Ishikawa (cell line): ENCODE results near the gene NAV2.

Experiments used
- CEBPB ChIP-seq: IDR thresholded peaks from 2 replicates; pipeline ENCODE4 v1.6.1; 2012
- CREB1 ChIP-seq: IDR thresholded peaks from 2 replicates; pipeline ENCODE4 v1.6.1; 2012; ENCODE audit warnings: low read depth
- EGR1 ChIP-seq: IDR thresholded peaks from 2 replicates; pipeline ENCODE4 v1.6.1; 2012
- EP300 ChIP-seq: IDR thresholded peaks from 2 replicates; pipeline ENCODE4 v1.6.1; 2012; ENCODE audit warnings: borderline replicate concordance
- FOXM1 ChIP-seq: IDR thresholded peaks from 2 replicates; pipeline ENCODE4 v1.6.1; 2012; ENCODE audit warnings: low read depth, borderline replicate concordance
- NFIC ChIP-seq: IDR thresholded peaks from 2 replicates; pipeline ENCODE4 v1.6.1; 2012
- RAD21 ChIP-seq: IDR thresholded peaks from 2 replicates; pipeline ENCODE4 v1.6.1; 2012; ENCODE audit warnings: low read depth
- REST ChIP-seq: IDR thresholded peaks from 2 replicates; pipeline ENCODE4 v1.6.1; 2012; ENCODE audit warnings: low read depth, mild to moderate bottlenecking
- TAF1 ChIP-seq: IDR thresholded peaks from 2 replicates; pipeline ENCODE4 v1.6.1; 2012; ENCODE audit warnings: low read depth, mild to moderate bottlenecking
- TCF12 ChIP-seq: IDR thresholded peaks from 2 replicates; pipeline ENCODE4 v1.6.1; 2012; ENCODE audit warnings: low read depth
- TEAD4 ChIP-seq: IDR thresholded peaks from 2 replicates; pipeline ENCODE4 v1.6.1; 2012
- USF1 ChIP-seq: IDR thresholded peaks from 2 replicates; pipeline ENCODE4 v1.6.1; 2012
- YY1 ChIP-seq: IDR thresholded peaks from 2 replicates; pipeline ENCODE4 v1.6.1; 2012; ENCODE audit warnings: low read depth
- ZBTB7A ChIP-seq: IDR thresholded peaks from 2 replicates; pipeline ENCODE4 v1.6.1; 2012; ENCODE audit warnings: low read depth
- TF ChIP-seq, protein P1 (sequence below): IDR thresholded peaks from 2 replicates; pipeline ENCODE4 v1.6.1; 2012

NAV2 gene

DNA sequence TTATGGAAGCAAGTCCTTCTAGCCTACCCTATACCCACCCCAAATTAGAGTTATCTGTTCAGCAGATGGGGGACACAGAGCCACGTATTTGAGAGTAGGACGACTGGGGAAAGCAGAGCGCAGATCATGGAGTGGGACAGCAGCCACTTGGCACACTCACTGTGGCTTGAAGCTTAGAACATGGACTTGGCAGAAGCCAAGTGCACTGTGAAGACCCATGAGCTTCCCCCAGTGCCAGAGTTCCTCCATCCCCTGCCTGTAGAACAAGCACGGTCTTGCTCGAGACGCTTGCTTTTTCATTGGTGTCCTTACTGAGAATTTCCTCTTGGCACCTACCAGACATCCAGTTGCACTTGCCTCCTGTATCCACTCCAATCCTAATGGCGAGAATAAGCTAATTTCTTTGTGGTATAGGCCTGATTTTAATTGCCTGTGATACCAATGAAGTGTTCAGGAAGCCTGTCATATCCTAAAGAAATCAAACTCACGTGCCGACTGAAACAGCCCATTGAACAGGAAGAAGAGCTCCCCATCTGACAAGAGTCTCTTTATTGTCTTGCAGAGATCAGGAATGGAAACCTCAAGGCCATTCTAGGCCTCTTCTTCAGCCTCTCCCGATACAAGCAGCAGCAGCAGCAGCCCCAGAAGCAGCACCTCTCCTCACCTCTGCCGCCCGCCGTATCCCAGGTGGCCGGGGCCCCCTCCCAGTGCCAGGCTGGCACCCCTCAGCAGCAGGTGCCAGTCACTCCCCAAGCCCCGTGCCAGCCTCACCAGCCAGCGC, 166.9 kb downstream of the NAV2 start:
- TF ChIP-seq RAD21 (no peak), FOXM1 (no peak), TEAD4 (no peak), CREB1 (no peak)

DNA sequence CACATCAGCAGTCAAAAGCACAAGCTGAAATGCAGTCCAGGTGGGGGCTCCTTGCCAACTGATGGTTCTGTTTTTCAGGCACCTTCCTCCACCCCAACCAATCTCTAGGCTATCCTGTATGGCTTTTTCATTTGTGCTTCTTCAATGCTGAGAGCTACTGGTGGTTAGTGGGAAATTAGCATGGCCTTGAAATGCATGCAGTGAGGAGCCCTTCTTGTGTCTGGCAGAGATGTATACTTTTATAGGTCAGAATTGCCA, 167.4 kb downstream of the NAV2 start:
- TF ChIP-seq EGR1 (no peak), CREB1 (no peak), FOXM1 (no peak), TEAD4 (no peak), TAF1 (no peak), USF1 (no peak), TCF12 (no peak), ZBTB7A (no peak), REST (no peak)
- TF ChIP-seq, protein P1, sequence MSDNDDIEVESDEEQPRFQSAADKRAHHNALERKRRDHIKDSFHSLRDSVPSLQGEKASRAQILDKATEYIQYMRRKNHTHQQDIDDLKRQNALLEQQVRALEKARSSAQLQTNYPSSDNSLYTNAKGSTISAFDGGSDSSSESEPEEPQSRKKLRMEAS = no peak

GRCh38 chr11:19881177-19881576, 168.5 kb downstream of the NAV2 start:
- no peak for TF ChIP-seq CREB1
- no peak for TF ChIP-seq CEBPB
- no peak for TF ChIP-seq ZBTB7A
- TF ChIP-seq TAF1 = no peak
- TF ChIP-seq RAD21 = no peak
- TF ChIP-seq NFIC = no peak

DNA sequence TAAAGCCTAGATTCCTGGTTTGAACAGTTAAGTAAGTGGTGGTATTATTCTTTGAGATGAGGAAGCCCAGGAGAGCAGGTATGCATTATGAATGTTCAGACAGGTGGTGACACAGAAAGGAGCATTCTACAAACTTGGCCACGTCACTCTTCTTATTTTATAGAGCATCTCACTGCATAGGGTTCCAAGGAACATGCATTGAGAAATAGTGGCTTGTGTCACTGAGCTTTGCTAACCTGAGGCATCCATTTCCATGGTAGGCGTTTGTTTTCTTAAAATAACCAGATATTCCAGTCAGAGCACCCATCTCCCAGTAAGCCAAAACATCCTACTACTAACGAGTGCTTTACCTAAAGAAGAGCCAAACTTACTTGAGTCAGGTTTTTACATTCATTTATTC, 169.7 kb downstream of the NAV2 start:
- TF ChIP-seq TAF1 (no peak), CEBPB (no peak), NFIC (no peak), TCF12 (no peak), REST (no peak), TEAD4 (no peak), RAD21 (no peak), ZBTB7A (no peak)

DNA sequence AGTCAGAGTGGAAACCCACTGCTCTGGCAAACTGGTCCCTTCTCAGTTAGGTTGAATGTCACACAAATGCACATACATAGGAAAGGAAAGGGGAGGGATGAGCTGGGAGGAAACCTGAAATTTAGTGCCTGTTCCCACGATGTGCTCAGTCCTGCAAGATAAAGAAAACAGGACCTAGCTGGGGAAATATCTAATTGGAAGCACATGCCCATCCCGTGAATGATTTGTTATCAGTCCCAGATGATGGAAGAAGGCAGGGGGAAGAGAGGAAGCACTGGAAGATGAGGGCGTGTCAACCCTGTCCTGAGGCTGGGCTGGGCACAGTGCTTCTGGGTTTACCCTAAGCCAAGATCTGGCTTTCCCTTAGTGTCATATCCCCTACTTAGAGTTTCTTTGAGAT, 173.9 kb downstream of the NAV2 start:
- TF ChIP-seq TCF12 = no peak
- no peak for TF ChIP-seq RAD21
- TF ChIP-seq REST = no peak
- TF ChIP-seq NFIC = no peak
- TF ChIP-seq TEAD4 = no peak
- no peak for TF ChIP-seq YY1
- no peak for TF ChIP-seq EP300
- TF ChIP-seq CEBPB = no peak
- TF ChIP-seq ZBTB7A = no peak
- no peak for TF ChIP-seq FOXM1
- TF ChIP-seq, protein P1 = no peak
- no peak for TF ChIP-seq EGR1
- no peak for TF ChIP-seq USF1
- TF ChIP-seq CREB1 = no peak
- no peak for TF ChIP-seq TAF1
